ENCODE results near the gene SLU7.

SLU7 gene

GRCh38 chr5:160421625-160422258 lies 2.9 kb upstream of the SLU7 start, which contains the start of gene PTTG1:
PTTG1 (plus strand) TSS chr5:160421855; CDS start chr5:160422313, 458 bp downstream.
- Histone ChIP-seq H3K79me2 (ENCODE audit: insufficient read depth, low read length) (peaks cover 72% of the 10 kb centered on the region), H3K36me3 (ENCODE audit: insufficient read depth, low read length) (peaks cover 37% of the 10 kb centered on the region), H3K4me3 (ENCODE audit: low read depth in 1 of 2, low read length in 2 of 2) (peak within 1 kb of the TSS; percentile 41 to 78), H4K20me1 (ENCODE audit: insufficient read depth, low read length) (peaks cover 5% of the 10 kb centered on the region; the same call in 1 of the 2 replicates), H3K4me2 (ENCODE audit: insufficient read depth, low read length) (peak within 1 kb of the TSS; percentile 78), H3K27ac (ENCODE audit: low read length) (peak within 1 kb of the TSS; percentile 89), H3K9ac (ENCODE audit: low read depth, low read length) (peak within 1 kb of the TSS; percentile 82), H3K27me3 (ENCODE audit: insufficient read depth, low read length, poor library complexity) (no peaks in the 10 kb centered on the region), H3K9me3 (ENCODE audit: insufficient read depth, low read length, severe bottlenecking) (no peaks in the 10 kb centered on the region), H3K4me1 (ENCODE audit: insufficient read depth, low read length) (peaks cover 77% of the 10 kb centered on the region), H2AFZ (ENCODE audit: low read depth, low read length) (peak within 1 kb of the TSS; percentile 65)
- TF ChIP-seq CTCF (IDR thresholded peaks at IDR 0.05; ENCODE audit: borderline replicate concordance, extremely low read depth, low read length, poor library complexity, severe bottlenecking) (no peak), EZH2 (IDR thresholded peaks at IDR 0.05; ENCODE audit: borderline replicate concordance, low read depth, low read length, severe bottlenecking) (no peak)
- ATAC-seq (ENCODE audit: insufficient read depth, low read depth), result peak; percentile 81
- DNase-seq, result peak; percentile 96

GRCh38 chr5:160420331-160420610 lies 1.4 kb upstream of the SLU7 start:
- no peaks in the 10 kb centered on the region for H3K27me3 ChIP-seq (ENCODE audit: insufficient read depth, low read length, poor library complexity)
- no peaks in the 10 kb centered on the region for H3K9me3 ChIP-seq (ENCODE audit: insufficient read depth, low read length, severe bottlenecking)
- H3K4me1 ChIP-seq (ENCODE audit: insufficient read depth, low read length), result peaks cover 70% of the 10 kb centered on the region
- TF ChIP-seq CTCF (IDR thresholded peaks at IDR 0.05; ENCODE audit: borderline replicate concordance, extremely low read depth, low read length, poor library complexity, severe bottlenecking) (no peak), EZH2 (IDR thresholded peaks at IDR 0.05; ENCODE audit: borderline replicate concordance, low read depth, low read length, severe bottlenecking) (no peak)
- H3K4me3 ChIP-seq (ENCODE audit: low read depth in 1 of 2, low read length in 2 of 2), result peak overlapping the region in 1 of 2 experiments; percentile 80; a peak in 2 of 4 replicates
- peak overlapping the region; percentile 87 for H3K27ac ChIP-seq (ENCODE audit: low read length)
- DNase-seq (no peak), ATAC-seq (ENCODE audit: insufficient read depth, low read depth) (no peak)
- peaks cover 36% of the 10 kb centered on the region for H3K36me3 ChIP-seq (ENCODE audit: insufficient read depth, low read length)
- H2AFZ ChIP-seq (ENCODE audit: low read depth, low read length), result peak overlapping the region; percentile 63
- H4K20me1 ChIP-seq (ENCODE audit: insufficient read depth, low read length), result peaks cover 5% of the 10 kb centered on the region; the same call in 1 of the 2 replicates
- peaks cover 77% of the 10 kb centered on the region for H3K79me2 ChIP-seq (ENCODE audit: insufficient read depth, low read length)
- peak overlapping the region; percentile 78 for H3K4me2 ChIP-seq (ENCODE audit: insufficient read depth, low read length)
- peak overlapping the region; percentile 75 for H3K9ac ChIP-seq (ENCODE audit: low read depth, low read length)

- Histone ChIP-seq H3K4me1 (ENCODE audit: insufficient read depth, low read length) (peaks cover 64% of the 10 kb centered on the region), H2AFZ (ENCODE audit: low read depth, low read length) (peak overlapping the region; percentile 63), H3K9ac (ENCODE audit: low read depth, low read length) (peak overlapping the region; percentile 75), H3K27ac (ENCODE audit: low read length) (peak overlapping the region; percentile 87), H3K27me3 (ENCODE audit: insufficient read depth, low read length, poor library complexity) (no peaks in the 10 kb centered on the region), H3K4me2 (ENCODE audit: insufficient read depth, low read length) (peak overlapping the region; percentile 78), H4K20me1 (ENCODE audit: insufficient read depth, low read length) (peaks cover 5% of the 10 kb centered on the region; the same call in 1 of the 2 replicates), H3K36me3 (ENCODE audit: insufficient read depth, low read length) (peaks cover 35% of the 10 kb centered on the region), H3K4me3 (ENCODE audit: low read depth in 1 of 2, low read length in 2 of 2) (peak overlapping the region; percentile 69 to 80; a peak in 3 of 4 replicates), H3K9me3 (ENCODE audit: insufficient read depth, low read length, severe bottlenecking) (no peaks in the 10 kb centered on the region), H3K79me2 (ENCODE audit: insufficient read depth, low read length) (peaks cover 75% of the 10 kb centered on the region)
- TF ChIP-seq EZH2 (IDR thresholded peaks at IDR 0.05; ENCODE audit: borderline replicate concordance, low read depth, low read length, severe bottlenecking), result no peak
- no peak for TF ChIP-seq CTCF (IDR thresholded peaks at IDR 0.05; ENCODE audit: borderline replicate concordance, extremely low read depth, low read length, poor library complexity, severe bottlenecking)
- ATAC-seq (ENCODE audit: insufficient read depth, low read depth) (0 out of 3 replicates have a peak, but pooled peaks have one; percentile 2), DNase-seq (no peak)
Measured at GRCh38 chr5:160419458-160420330, 813 bp upstream of the SLU7 start.
